ENCODE measurements around the gene TSSK2.

The TSSK2 gene

GRCh38 chr22:19172213-19173046 lies 41.3 kb downstream of the TSSK2 start:
- DNase-seq (ENCODE audit: low read depth) = no peak

GRCh38 chr22:19173047-19174035 lies 42.2 kb downstream of the TSSK2 start:
- DNase-seq (ENCODE audit: low read depth) = no peak

GRCh38 chr22:19174106-19175025 lies 43.3 kb downstream of the TSSK2 start:
- DNase-seq (ENCODE audit: low read depth) = peak; percentile 32

- DNase-seq (ENCODE audit: low read depth) = no peak
Observed at GRCh38 chr22:19175026-19175601, 44.0 kb downstream of the TSSK2 start.

- DNase-seq (ENCODE audit: low read depth) = no peak
Observed at GRCh38 chr22:19175602-19176174, 44.6 kb downstream of the TSSK2 start.

- DNase-seq (ENCODE audit: low read depth) = no peak
Observed at GRCh38 chr22:19176175-19176643, 45.1 kb downstream of the TSSK2 start.

GRCh38 chr22:19176732-19177131 lies 45.6 kb downstream of the TSSK2 start:
- no peak for DNase-seq (ENCODE audit: low read depth)

- DNase-seq (ENCODE audit: low read depth) = no peak
Observed at GRCh38 chr22:19177164-19178064, 46.3 kb downstream of the TSSK2 start.

GRCh38 chr22:19178065-19178656 lies 47.1 kb downstream of the TSSK2 start:
- no peak for DNase-seq (ENCODE audit: low read depth)

- DNase-seq (ENCODE audit: low read depth) = peak; percentile 77
Observed at GRCh38 chr22:19178657-19179496, 47.8 kb downstream of the TSSK2 start, which contains the start of gene SLC25A1. SLC25A1 (minus strand) TSS chr22:19178736; CDS start chr22:19178673, 63 bp downstream.

- peak; percentile 70 for DNase-seq (ENCODE audit: low read depth)
Observed at GRCh38 chr22:19179497-19180048, 48.5 kb downstream of the TSSK2 start.

GRCh38 chr22:19180234-19180633 lies 49.1 kb downstream of the TSSK2 start:
- DNase-seq (ENCODE audit: low read depth) = no peak

- no peak for DNase-seq (ENCODE audit: low read depth)
Observed at GRCh38 chr22:19180740-19181410, 49.8 kb downstream of the TSSK2 start.

GRCh38 chr22:19181786-19182471 lies 50.8 kb downstream of the TSSK2 start:
- DNase-seq (ENCODE audit: low read depth) = no peak
